CD4-positive, alpha-beta memory T cell (primary cell): ENCODE results near the gene NOM1. TPM values are rescaled to one million over a fixed set of nuclear protein-coding genes. Genes with fewer than 3 reads are reported as not detected.
"Not testable (repeated sequence)": the region's sequence is repeated elsewhere in the genome, so short reads cannot be mapped to it uniquely, and the experiment has no call there.

ENCODE experiments used
- CTCF ChIA-PET: fragments of 350-600 bp; sonication (Branson Sonifier 250); formaldehyde crosslinking; loops from one replicate; lab custom pipeline; 2021; ENCODE audit warnings: inconsistent platforms; ENCODE audit not compliant: partially characterized antibody; lab: Charles Lee
- POLR2A ChIA-PET: fragments of 350-600 bp; sonication (Branson Sonifier 250); formaldehyde crosslinking; loops from one replicate; lab custom pipeline; 2021; ENCODE audit not compliant: partially characterized antibody; lab: Charles Lee
- DNase-seq, 5 donors: peaks; one replicate each; pipeline versions ENCODE4 v3.0.0 to v3.0.0-alpha.2; 2020 to 2022; ENCODE audit warnings: mixed read lengths in 1 of 5
- H3K27ac ChIP-seq: one replicate; pipeline ENCODE4 v1.7.0; 2013; ENCODE audit warnings: low read depth, low read length
- H3K27me3 ChIP-seq: 2 replicates; pipeline ENCODE4 v1.7.0; 2013; ENCODE audit warnings: mild to moderate bottlenecking, low read length, moderate library complexity; ENCODE audit not compliant: insufficient read depth
- H3K36me3 ChIP-seq: 2 replicates; pipeline ENCODE4 v1.7.0; 2013; ENCODE audit warnings: mild to moderate bottlenecking, low read length, moderate library complexity; ENCODE audit not compliant: insufficient read depth
- H3K4me1 ChIP-seq: 2 replicates; pipeline ENCODE4 v1.7.0; 2013; ENCODE audit warnings: mild to moderate bottlenecking, low read length, moderate library complexity; ENCODE audit not compliant: insufficient read depth
- H3K4me3 ChIP-seq, 2 donors: one replicate each; pipeline ENCODE4 v1.7.0; 2013; ENCODE audit warnings: low read length in 2 of 2, mild to moderate bottlenecking in 1 of 2
- H3K9me3 ChIP-seq, 2 donors: one replicate each; pipeline ENCODE4 v1.7.0; 2013; ENCODE audit warnings: low read length in 2 of 2, control low read depth in 1 of 2; ENCODE audit not compliant: control insufficient read depth in 1 of 2
- H3K27ac Mint-ChIP-seq, 7 donors: one replicate each; pipeline ENCODE4 v1.8.0; 2020 to 2021; ENCODE audit warnings: mixed read lengths in 7 of 7, mild to moderate bottlenecking in 6 of 7, inconsistent platforms in 3 of 7, moderate library complexity in 3 of 7
- H3K27me3 Mint-ChIP-seq, 2 donors: one replicate each; pipeline ENCODE4 v1.8.0; 2020 to 2021; ENCODE audit warnings: mixed read lengths in 2 of 2
- H3K36me3 Mint-ChIP-seq, 2 donors: one replicate each; pipeline ENCODE4 v1.8.0; 2020 to 2021; ENCODE audit warnings: mixed read lengths in 2 of 2, inconsistent platforms in 1 of 2, mild to moderate bottlenecking in 1 of 2
- H3K4me1 Mint-ChIP-seq, 4 donors: one replicate each; pipeline ENCODE4 v1.8.0; 2020 to 2021; ENCODE audit warnings: mixed read lengths in 4 of 4, mild to moderate bottlenecking in 1 of 4
- H3K4me3 Mint-ChIP-seq, 8 donors: one replicate each; pipeline ENCODE4 v1.8.0; 2020 to 2021; ENCODE audit warnings: mixed read lengths in 8 of 8, mild to moderate bottlenecking in 7 of 8, moderate library complexity in 6 of 8, inconsistent platforms in 3 of 8
- H3K9me3 Mint-ChIP-seq, 8 donors: one replicate each; pipeline ENCODE4 v1.8.0; 2020 to 2021; ENCODE audit warnings: mixed read lengths in 8 of 8, mild to moderate bottlenecking in 5 of 8, inconsistent platforms in 3 of 8, moderate library complexity in 1 of 8
- intact Hi-C: fragments of 100-400 bp; cut with micrococcal nuclease; formaldehyde crosslinking; loops from one replicate; pipeline ENCODE4 v1.15.1; 2023
- polyA plus RNA-seq, 2 donors: library from polyadenylated mRNA; unstranded; fragments of 300-500 nt; fragmentation: Illumina TruSeq; gene quantifications; one replicate each; pipeline ENCODE4 v1.2.3, GENCODE V29; 2021
- total RNA-seq, 2 experiments: library from RNA; stranded (reverse); gene quantifications; one replicate each; pipeline ENCODE4 v1.2.3, GENCODE V29; 2021

The NOM1 gene
- total and polyA plus RNA-seq, 4 experiments from 2014 or later: 0.82 to 32.5 (median 20.6) TPM

GRCh38 chr7:156918635-156919034, 30.9 kb upstream of the NOM1 start:
- Histone ChIP-seq H3K9me3 (no peaks in the 10 kb centered on the region), H3K4me3 (no peak overlapping the region), H3K27me3 (peaks cover 18% of the 10 kb centered on the region), H3K36me3 (no peaks in the 10 kb centered on the region), H3K4me1 (peaks cover 24% of the 10 kb centered on the region), H3K27ac (no peak overlapping the region)
- CTCF ChIA-PET: no interaction called here
- peaks cover 11 to 40% (median 26%) of the 10 kb centered on the region in 4 donors for H3K4me1 Mint-ChIP-seq
- peaks cover 0 to 3% of the 10 kb centered on the region in 2 donors for H3K36me3 Mint-ChIP-seq
- no peak for DNase-seq
- intact Hi-C loops: no loop called here
- H3K27me3 Mint-ChIP-seq: peaks cover 11 to 24% of the 10 kb centered on the region in 2 donors
- H3K4me3 Mint-ChIP-seq: no peak overlapping the region
- peaks cover 0 to 6% (median 0%) of the 10 kb centered on the region in 8 donors for H3K9me3 Mint-ChIP-seq
- POLR2A ChIA-PET: no interaction called here
- H3K27ac Mint-ChIP-seq: peak overlapping the region in 2 of 7 donors; percentile 42 to 53

- intact Hi-C loops: no loop called here
- H3K27me3 Mint-ChIP-seq: peaks cover 11 to 24% of the 10 kb centered on the region in 2 donors
Measured at GRCh38 chr7:156919132-156919713, 30.3 kb upstream of the NOM1 start.

DNA sequence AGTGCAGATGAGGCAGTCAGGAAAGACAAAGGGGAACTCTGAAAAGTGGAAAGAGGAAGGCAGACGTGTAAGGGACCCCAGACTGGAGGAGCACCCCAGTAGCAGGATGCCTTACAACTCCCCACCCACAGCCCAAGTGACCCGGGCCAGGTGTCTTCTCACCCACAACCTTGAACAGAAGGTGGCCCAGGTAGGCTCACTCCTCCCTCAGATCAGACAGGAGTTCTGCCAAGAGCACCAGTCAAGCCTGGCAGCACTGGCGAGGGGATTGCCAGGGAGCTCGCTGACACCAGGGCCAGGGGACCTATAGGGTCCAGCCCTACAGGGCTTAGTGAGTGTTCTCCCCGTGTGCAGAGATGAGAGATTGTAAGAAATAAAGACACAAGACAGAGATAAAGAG, 29.4 kb upstream of the NOM1 start:
- H3K9me3 Mint-ChIP-seq: peaks cover 0 to 6% (median 0%) of the 10 kb centered on the region in 8 donors
- peaks cover 0 to 3% of the 10 kb centered on the region in 2 donors for H3K36me3 Mint-ChIP-seq
- intact Hi-C loops: no loop called here
- H3K4me1 ChIP-seq: peaks cover 25% of the 10 kb centered on the region
- H3K9me3 ChIP-seq: no peaks in the 10 kb centered on the region
- H3K4me3 Mint-ChIP-seq: no peak overlapping the region
- H3K4me1 Mint-ChIP-seq: peaks cover 14 to 49% (median 33%) of the 10 kb centered on the region in 4 donors
- no peaks in the 10 kb centered on the region for H3K36me3 ChIP-seq
- no peak overlapping the region for H3K27ac ChIP-seq
- H3K27ac Mint-ChIP-seq: peak overlapping the region in 6 of 7 donors; percentile 68 to 89 (median 72)
- ChIA-PET CTCF (no interaction called here), POLR2A (no interaction called here)
- no peak for DNase-seq
- H3K27me3 ChIP-seq: peaks cover 18% of the 10 kb centered on the region
- H3K4me3 ChIP-seq: no peak overlapping the region
- peaks cover 11 to 24% of the 10 kb centered on the region in 2 donors for H3K27me3 Mint-ChIP-seq

More at GRCh38 chr7:156919132-156919713, 30.3 kb upstream of the NOM1 start:
- Mint-ChIP-seq H3K4me1 (peaks cover 12 to 44% (median 29%) of the 10 kb centered on the region in 4 donors), H3K9me3 (peaks cover 0 to 6% (median 0%) of the 10 kb centered on the region in 8 donors), H3K4me3 (no peak overlapping the region), H3K36me3 (peaks cover 0 to 3% of the 10 kb centered on the region in 2 donors), H3K27ac (peak overlapping the region in 1 of 7 donors; percentile 68)
- POLR2A ChIA-PET: no interaction called here
- CTCF ChIA-PET: no interaction called here
- Histone ChIP-seq H3K9me3 (no peaks in the 10 kb centered on the region), H3K27ac (no peak overlapping the region), H3K36me3 (no peaks in the 10 kb centered on the region), H3K4me3 (no peak overlapping the region), H3K4me1 (peaks cover 25% of the 10 kb centered on the region), H3K27me3 (peaks cover 18% of the 10 kb centered on the region)
- no peak for DNase-seq

GRCh38 chr7:156920487-156921373, 28.8 kb upstream of the NOM1 start:
- intact Hi-C loops, H3K9me3 ChIP-seq, DNase-seq, H3K36me3 ChIP-seq, POLR2A ChIA-PET, CTCF ChIA-PET, H3K36me3 Mint-ChIP-seq, H3K27ac ChIP-seq, H3K9me3 Mint-ChIP-seq, H3K4me3 ChIP-seq: not testable (repeated sequence)
- H3K4me1 ChIP-seq: peaks cover 25% of the 10 kb centered on the region
- peak overlapping the region in 1 of 8 donors; percentile 31 for H3K4me3 Mint-ChIP-seq
- H3K27me3 Mint-ChIP-seq: peaks cover 9 to 20% of the 10 kb centered on the region in 2 donors
- peaks cover 18% of the 10 kb centered on the region for H3K27me3 ChIP-seq
- peaks cover 14 to 49% (median 33%) of the 10 kb centered on the region in 4 donors for H3K4me1 Mint-ChIP-seq
- peak overlapping the region in 6 of 7 donors; percentile 41 to 85 (median 70) for H3K27ac Mint-ChIP-seq

- Mint-ChIP-seq H3K27ac (peak overlapping the region; percentile 93 to 98 (median 96)), H3K4me1 (peaks cover 14 to 52% (median 33%) of the 10 kb centered on the region in 4 donors), H3K27me3 (peaks cover 6 to 14% of the 10 kb centered on the region in 2 donors), H3K4me3 (peak overlapping the region in 7 of 8 donors; percentile 68 to 80 (median 75))
- CTCF ChIA-PET, H3K9me3 ChIP-seq, H3K9me3 Mint-ChIP-seq, DNase-seq, H3K36me3 Mint-ChIP-seq, H3K36me3 ChIP-seq, H3K27ac ChIP-seq: not testable (repeated sequence)
- intact Hi-C loops: loop anchor here (2.0 kb wide), 2 partner anchors 26 to 30 kb away; partner anchors contain the start of genes LMBR1 and NOM1
- Histone ChIP-seq H3K27me3 (peaks cover 12% of the 10 kb centered on the region), H3K4me1 (peaks cover 25% of the 10 kb centered on the region), H3K4me3 (peak overlapping the region in 1 of 2 donors; percentile 26)
- POLR2A ChIA-PET: interaction anchor here (0.5 to 2.2 kb wide), 4 partner anchors 27 to 416 kb away, joined by 3 to 10 read pairs (median 4); partner anchors contain the start of gene NOM1
Measured at GRCh38 chr7:156922304-156922703, 27.2 kb upstream of the NOM1 start.

GRCh38 chr7:156925821-156926220, 23.7 kb upstream of the NOM1 start:
- H3K9me3 ChIP-seq, H3K36me3 Mint-ChIP-seq, H3K27me3 Mint-ChIP-seq, H3K4me3 Mint-ChIP-seq, H3K4me3 ChIP-seq, H3K36me3 ChIP-seq, H3K27ac ChIP-seq, DNase-seq, CTCF ChIA-PET, H3K9me3 Mint-ChIP-seq, intact Hi-C loops, POLR2A ChIA-PET, H3K27me3 ChIP-seq: not testable (repeated sequence)
- H3K4me1 Mint-ChIP-seq: peaks cover 19 to 61% (median 42%) of the 10 kb centered on the region in 4 donors
- peaks cover 36% of the 10 kb centered on the region for H3K4me1 ChIP-seq
- peak overlapping the region in 2 of 7 donors; percentile 58 to 70 for H3K27ac Mint-ChIP-seq
